Measurements from ENCODE around the gene SYN1. TPM values are rescaled to one million over a fixed set of nuclear protein-coding genes. Genes with fewer than 3 reads are reported as not detected.
A peak's percentile ranks its signal among the peaks of the same experiment; 100 is the strongest.

SYN1 gene
- total RNA-seq, 1 donor from 2014 or later: 14.7 TPM

- DNase-seq (ENCODE audit: low spot score in 2 of 2): peak; percentile 60 to 80
- peak; percentile 21 for FAIRE-seq
These were observed 78.7 kb downstream of the SYN1 start for GRCh38 chrX:47540754-47541538.

- DNase-seq (ENCODE audit: low spot score in 2 of 2) (no peak), FAIRE-seq (no peak)
These were observed 79.8 kb downstream of the SYN1 start for GRCh38 chrX:47539860-47540259.

- FAIRE-seq: no peak
These were observed 89.6 kb downstream of the SYN1 start for GRCh38 chrX:47530049-47530448.

DNA sequence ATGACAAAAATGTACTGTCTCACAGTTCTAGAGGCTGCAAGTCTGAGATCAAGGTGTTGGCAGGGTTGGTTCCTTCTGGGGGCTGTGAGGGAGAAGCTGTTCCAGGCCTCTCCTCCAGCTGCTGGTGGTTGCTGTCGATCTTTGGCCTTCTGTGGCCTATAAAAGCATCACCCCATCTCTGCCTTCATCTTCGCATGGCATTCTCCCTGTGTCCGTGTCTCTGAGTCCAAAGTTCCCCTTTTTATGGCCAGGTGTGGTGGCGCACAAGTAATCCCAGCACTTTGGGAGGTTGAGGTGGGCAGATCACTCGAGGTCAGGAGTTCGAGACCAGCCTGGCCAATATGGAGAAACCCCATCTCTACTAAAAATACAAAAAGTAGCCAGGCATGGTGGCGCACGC lies 90.1 kb downstream of the SYN1 start:
- no peak for DNase-seq (ENCODE audit: low spot score in 2 of 2)
- no peak for FAIRE-seq

More at GRCh38 chrX:47530049-47530448, 89.6 kb downstream of the SYN1 start:
- DNase-seq (ENCODE audit: low spot score in 2 of 2): no peak

DNA sequence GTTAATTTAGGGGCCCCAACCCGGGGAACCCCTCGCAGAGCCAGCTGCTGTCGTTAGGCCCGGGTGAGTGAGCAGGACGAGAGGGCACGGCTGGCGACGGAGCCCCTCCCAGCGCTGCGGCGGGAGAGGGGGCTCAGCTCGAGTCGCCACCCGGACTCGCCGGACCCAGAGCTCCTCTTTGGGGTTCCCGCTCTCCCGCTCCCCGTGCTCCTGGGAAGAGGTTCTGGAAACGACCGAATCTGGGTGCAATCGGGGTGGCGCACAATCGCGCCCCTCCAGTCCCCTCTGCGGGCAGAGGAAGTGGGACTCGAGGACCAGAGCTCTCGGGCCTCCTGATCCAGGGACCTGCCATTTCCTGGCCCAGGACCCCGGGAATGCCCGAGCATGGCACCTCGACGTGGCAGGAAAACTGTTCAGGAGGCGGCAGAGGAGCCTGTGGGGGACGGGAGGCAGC lies 95.9 kb downstream of the SYN1 start:
- FAIRE-seq (no peak), DNase-seq (ENCODE audit: low spot score in 2 of 2) (no peak)

- DNase-seq (ENCODE audit: low spot score in 2 of 2): peak; percentile 68 to 80
- no peak for FAIRE-seq
These were observed 96.4 kb downstream of the SYN1 start for GRCh38 chrX:47523297-47523696.

Small RNA genes lying within 50 kb of the gene (small RNA-seq; reads per million reads assigned to genes)
- gene MIR4769: not detected

Other genes starting within 250 kb of the SYN1 start
- gene ZNF157, start 249.3 kb downstream of the SYN1 start, total RNA-seq: 4.9 TPM
- 12.2 TPM for gene ZNF41, start 136.6 kb downstream of the SYN1 start, total RNA-seq
- gene ARAF, start 58.7 kb downstream of the SYN1 start, total RNA-seq: 4.5 TPM
- 2.9 TPM for gene TIMP1, start 37.4 kb downstream of the SYN1 start, total RNA-seq
- 0.82 TPM for gene CFP, start 10.1 kb upstream of the SYN1 start, total RNA-seq
- gene ELK1, start 30.7 kb upstream of the SYN1 start, total RNA-seq: 17.5 TPM
- gene UXT, start 39.3 kb upstream of the SYN1 start, total RNA-seq: 86.0 TPM
- 13.9 TPM for gene ZNF81, start 217.0 kb upstream of the SYN1 start, total RNA-seq